Sigmoid colon (tissue), 3 donors: ENCODE results near the gene SP2.

ENCODE experiments used
- CTCF ChIP-seq, 4 experiments: fragments of 450-650 bp in 3 of 4; fragments of 200-600 bp in 1 of 4; IDR thresholded peaks; one replicate each; pipeline ENCODE4 v1.5.1; 2016 to 2019; ENCODE audit warnings: antibody characterized with exemption in 4 of 4, mild to moderate bottlenecking in 3 of 4, moderate library complexity in 2 of 4
- POLR2A ChIP-seq, 2 donors: fragments of 450-650 bp; IDR thresholded peaks; one replicate each; pipeline ENCODE4 v1.6.1; 2016; ENCODE audit warnings: antibody characterized with exemption in 2 of 2, mild to moderate bottlenecking in 2 of 2, moderate library complexity in 2 of 2

- TF ChIP-seq POLR2A (IDR thresholded peaks at IDR 0.05) (no peak), CTCF (IDR thresholded peaks at IDR 0.05) (no peak)
Observed at GRCh38 chr17:47870056-47870455, 26.0 kb upstream of the SP2 start.
